Measurements from ENCODE around the gene SLC12A7. TPM values are rescaled to one million over a fixed set of nuclear protein-coding genes. Genes with fewer than 3 reads are reported as not detected.

SLC12A7 gene
- total RNA-seq, 1 donor from 2014 or later: 30.5 TPM

DNA sequence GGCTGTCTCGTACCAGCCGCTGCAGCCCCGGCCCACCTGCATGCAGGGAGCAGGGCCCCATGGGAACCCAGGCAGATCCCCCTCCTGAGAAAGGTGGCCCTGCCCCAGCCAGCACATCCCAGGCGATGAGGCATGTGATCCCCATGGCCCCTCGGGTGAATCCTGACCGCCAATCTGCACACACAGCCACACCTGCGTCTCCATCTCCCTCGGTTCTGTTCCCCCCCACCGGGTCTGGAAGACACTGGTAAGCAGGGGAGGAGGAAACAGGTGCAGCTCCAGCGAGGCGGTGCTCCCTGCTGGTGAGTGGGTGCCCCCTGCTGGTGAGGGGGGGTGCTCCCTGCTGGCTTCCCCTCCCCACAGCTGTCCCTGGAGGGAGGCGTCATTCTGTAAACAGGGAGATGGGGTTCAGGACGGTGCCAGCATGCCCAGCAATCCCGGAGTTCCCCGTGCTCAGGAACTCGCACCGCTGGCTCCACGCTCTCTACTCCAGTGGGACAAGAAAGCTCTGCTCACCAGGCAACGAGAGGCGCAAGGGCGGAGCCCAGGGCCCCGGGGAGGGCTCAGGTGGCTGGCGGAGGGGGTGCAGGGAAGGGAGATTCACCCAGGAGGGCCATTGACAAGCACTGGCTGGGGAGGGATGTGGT lies 28.4 kb upstream of the SLC12A7 start:
- Histone ChIP-seq H3K4me2 (ENCODE audit: low read length) (no peak overlapping the region), H3K36me3 (ENCODE audit: insufficient read depth, low read length) (no peaks in the 10 kb centered on the region), H3K9ac (ENCODE audit: low read length) (no peak overlapping the region), H3K79me2 (ENCODE audit: insufficient read depth, low read length) (no peaks in the 10 kb centered on the region), H4K20me1 (ENCODE audit: insufficient read depth, low read length) (no peaks in the 10 kb centered on the region), H3K27me3 (ENCODE audit: insufficient read depth, low read length) (no peaks in the 10 kb centered on the region), H3K4me1 (ENCODE audit: insufficient read depth, low read length) (no peaks in the 10 kb centered on the region), H2AFZ (ENCODE audit: low read depth, low read length) (no peak overlapping the region), H3K9me3 (ENCODE audit: insufficient read depth, low read depth, low read length) (peaks cover 6% of the 10 kb centered on the region), H3K27ac (ENCODE audit: low read depth, low read length) (no peak overlapping the region), H3K4me3 (ENCODE audit: insufficient read depth, low read depth, low read length) (no peak overlapping the region)
- Mint-ChIP-seq H3K27me3 (ENCODE audit: low read depth, unreplicated experiment) (peaks cover 29% of the 10 kb centered on the region), H3K9me3 (ENCODE audit: unreplicated experiment) (no peaks in the 10 kb centered on the region), H3K4me1 (ENCODE audit: low read depth, unreplicated experiment) (no peaks in the 10 kb centered on the region), H3K4me3 (ENCODE audit: unreplicated experiment) (no peak overlapping the region), H3K27ac (ENCODE audit: unreplicated experiment) (no peak overlapping the region), H3K36me3 (ENCODE audit: low read depth, unreplicated experiment) (no peaks in the 10 kb centered on the region)
- TF ChIP-seq CTCF (IDR thresholded peaks at IDR 0.05; ENCODE audit: insufficient read depth, low read depth, low read length) (peak; percentile 21), EZH2 (IDR thresholded peaks at IDR 0.05; ENCODE audit: insufficient read depth, low read length) (no peak)
- FAIRE-seq: no peak
- peak; percentile 6 for DNase-seq (ENCODE audit: low read depth)

GRCh38 chr5:1139331-1140170 lies 27.7 kb upstream of the SLC12A7 start:
- peaks cover 4% of the 10 kb centered on the region for H3K27me3 ChIP-seq (ENCODE audit: insufficient read depth, low read length)
- H2AFZ ChIP-seq (ENCODE audit: low read depth, low read length): no peak overlapping the region
- H3K9ac ChIP-seq (ENCODE audit: low read length): no peak overlapping the region
- H3K27ac ChIP-seq (ENCODE audit: low read depth, low read length): no peak overlapping the region
- DNase-seq (ENCODE audit: low read depth) (no peak), FAIRE-seq (no peak)
- no peaks in the 10 kb centered on the region for H3K9me3 Mint-ChIP-seq (ENCODE audit: unreplicated experiment)
- no peaks in the 10 kb centered on the region for H3K36me3 ChIP-seq (ENCODE audit: insufficient read depth, low read length)
- H4K20me1 ChIP-seq (ENCODE audit: insufficient read depth, low read length): no peaks in the 10 kb centered on the region
- H3K4me2 ChIP-seq (ENCODE audit: low read length): no peak overlapping the region
- H3K4me3 ChIP-seq (ENCODE audit: insufficient read depth, low read depth, low read length): no peak overlapping the region
- no peak overlapping the region for H3K4me3 Mint-ChIP-seq (ENCODE audit: unreplicated experiment)
- H3K4me1 Mint-ChIP-seq (ENCODE audit: low read depth, unreplicated experiment): no peaks in the 10 kb centered on the region
- H3K4me1 ChIP-seq (ENCODE audit: insufficient read depth, low read length): no peaks in the 10 kb centered on the region
- peaks cover 30% of the 10 kb centered on the region for H3K27me3 Mint-ChIP-seq (ENCODE audit: low read depth, unreplicated experiment)
- no peaks in the 10 kb centered on the region for H3K79me2 ChIP-seq (ENCODE audit: insufficient read depth, low read length)
- H3K36me3 Mint-ChIP-seq (ENCODE audit: low read depth, unreplicated experiment): no peaks in the 10 kb centered on the region
- H3K9me3 ChIP-seq (ENCODE audit: insufficient read depth, low read depth, low read length): peaks cover 6% of the 10 kb centered on the region
- no peak overlapping the region for H3K27ac Mint-ChIP-seq (ENCODE audit: unreplicated experiment)
- TF ChIP-seq CTCF (IDR thresholded peaks at IDR 0.05; ENCODE audit: insufficient read depth, low read depth, low read length): no peak
- no peak for TF ChIP-seq EZH2 (IDR thresholded peaks at IDR 0.05; ENCODE audit: insufficient read depth, low read length)

Data from astrocyte (in vitro differentiated cells and primary cell).